WTC11 (cell line): Measurements from ENCODE around the gene METTL22.

Experiments
- CREM ChIP-seq: sonication (generic); formaldehyde crosslinking; IDR thresholded peaks from 2 replicates; pipeline ENCODE4 v1.8.1; 2022; ENCODE audit warnings: mild to moderate bottlenecking, missing genetic modification reagents, moderate library complexity
- CTCF ChIP-seq: fragments of 200-600 bp; IDR thresholded peaks from 2 replicates; pipeline ENCODE4 v1.8.0; 2022; ENCODE audit warnings: antibody characterized with exemption
- ELF4 ChIP-seq: sonication (generic); formaldehyde crosslinking; IDR thresholded peaks from 2 replicates; pipeline ENCODE4 v1.8.1; 2022; ENCODE audit warnings: low read depth, mild to moderate bottlenecking, moderate library complexity, missing genetic modification reagents
- FOXP1 ChIP-seq: sonication (generic); formaldehyde crosslinking; IDR thresholded peaks from 2 replicates; pipeline ENCODE4 v1.8.0; 2022; ENCODE audit warnings: missing genetic modification reagents, mild to moderate bottlenecking, moderate library complexity, borderline replicate concordance
- HMGXB4 ChIP-seq: sonication (generic); formaldehyde crosslinking; IDR thresholded peaks from 2 replicates; pipeline ENCODE4 v1.8.1; 2023; ENCODE audit warnings: mild to moderate bottlenecking, moderate library complexity, missing genetic modification reagents
- KAT7 ChIP-seq: sonication (generic); formaldehyde crosslinking; IDR thresholded peaks from 2 replicates; pipeline ENCODE4 v1.8.1; 2023; ENCODE audit warnings: missing genetic modification reagents, mild to moderate bottlenecking, borderline replicate concordance
- NR1H2 ChIP-seq: sonication (generic); formaldehyde crosslinking; IDR thresholded peaks from 2 replicates; pipeline ENCODE4 v1.9.0; 2021; ENCODE audit warnings: mild to moderate bottlenecking, moderate library complexity, missing genetic modification reagents
- USF1 ChIP-seq: sonication (generic); formaldehyde crosslinking; IDR thresholded peaks from 2 replicates; pipeline ENCODE4 v1.8.0; 2022; ENCODE audit warnings: mild to moderate bottlenecking, missing genetic modification reagents
- TF ChIP-seq, protein P1 (sequence below): sonication (generic); formaldehyde crosslinking; IDR thresholded peaks from 2 replicates; pipeline ENCODE4 v1.8.1; 2023; ENCODE audit warnings: mild to moderate bottlenecking, missing genetic modification reagents
- TF ChIP-seq, protein P2 (sequence below): sonication (generic); formaldehyde crosslinking; IDR thresholded peaks from 2 replicates; pipeline ENCODE4 v1.8.1; 2023; ENCODE audit warnings: mild to moderate bottlenecking, missing genetic modification reagents, moderate library complexity
- TF ChIP-seq, protein P3 (sequence below): fragments of 250-450 bp; sonication (Bioruptor Pico); IDR thresholded peaks from 2 replicates; pipeline ENCODE4 v1.9.0; 2021; ENCODE audit warnings: moderate library complexity, mild to moderate bottlenecking, inconsistent platforms, borderline replicate concordance
- TF ChIP-seq, protein P4 (sequence below): sonication (generic); formaldehyde crosslinking; conservative IDR thresholded peaks from 2 replicates; pipeline ENCODE4 v1.8.1; 2022; ENCODE audit warnings: mild to moderate bottlenecking, missing genetic modification reagents

DNA sequence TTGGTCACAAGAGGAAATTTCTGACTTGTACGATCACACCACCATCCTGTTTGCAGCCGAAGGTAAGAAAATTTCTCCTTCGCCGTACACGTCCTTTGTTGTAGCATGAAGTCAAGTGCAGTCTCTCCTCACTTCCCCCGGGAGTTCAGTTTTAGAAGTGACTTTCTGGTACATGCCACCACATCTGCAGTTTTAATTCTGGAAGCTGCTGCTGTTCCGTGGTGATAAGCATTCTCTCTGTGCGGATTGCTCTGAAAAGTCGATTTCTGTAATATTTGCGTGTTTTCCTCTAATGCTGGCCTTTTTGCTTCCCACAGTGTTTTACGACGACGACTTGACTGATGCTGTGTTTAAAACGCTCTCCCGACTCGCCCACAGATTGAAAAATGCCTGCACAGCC is 20.6 kb downstream of the METTL22 start:
- TF ChIP-seq, protein P1, sequence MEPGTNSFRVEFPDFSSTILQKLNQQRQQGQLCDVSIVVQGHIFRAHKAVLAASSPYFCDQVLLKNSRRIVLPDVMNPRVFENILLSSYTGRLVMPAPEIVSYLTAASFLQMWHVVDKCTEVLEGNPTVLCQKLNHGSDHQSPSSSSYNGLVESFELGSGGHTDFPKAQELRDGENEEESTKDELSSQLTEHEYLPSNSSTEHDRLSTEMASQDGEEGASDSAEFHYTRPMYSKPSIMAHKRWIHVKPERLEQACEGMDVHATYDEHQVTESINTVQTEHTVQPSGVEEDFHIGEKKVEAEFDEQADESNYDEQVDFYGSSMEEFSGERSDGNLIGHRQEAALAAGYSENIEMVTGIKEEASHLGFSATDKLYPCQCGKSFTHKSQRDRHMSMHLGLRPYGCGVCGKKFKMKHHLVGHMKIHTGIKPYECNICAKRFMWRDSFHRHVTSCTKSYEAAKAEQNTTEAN (CRISPR knock-in tag): no peak
- no peak for TF ChIP-seq HMGXB4 (CRISPR knock-in tag)
- no peak for TF ChIP-seq CTCF
- TF ChIP-seq USF1 (CRISPR knock-in tag): no peak
- TF ChIP-seq FOXP1 (CRISPR knock-in tag): no peak
- TF ChIP-seq, protein P2, sequence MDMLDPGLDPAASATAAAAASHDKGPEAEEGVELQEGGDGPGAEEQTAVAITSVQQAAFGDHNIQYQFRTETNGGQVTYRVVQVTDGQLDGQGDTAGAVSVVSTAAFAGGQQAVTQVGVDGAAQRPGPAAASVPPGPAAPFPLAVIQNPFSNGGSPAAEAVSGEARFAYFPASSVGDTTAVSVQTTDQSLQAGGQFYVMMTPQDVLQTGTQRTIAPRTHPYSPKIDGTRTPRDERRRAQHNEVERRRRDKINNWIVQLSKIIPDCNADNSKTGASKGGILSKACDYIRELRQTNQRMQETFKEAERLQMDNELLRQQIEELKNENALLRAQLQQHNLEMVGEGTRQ: no peak
- no peak for TF ChIP-seq NR1H2 (CRISPR knock-in tag)
- TF ChIP-seq, protein P3, sequence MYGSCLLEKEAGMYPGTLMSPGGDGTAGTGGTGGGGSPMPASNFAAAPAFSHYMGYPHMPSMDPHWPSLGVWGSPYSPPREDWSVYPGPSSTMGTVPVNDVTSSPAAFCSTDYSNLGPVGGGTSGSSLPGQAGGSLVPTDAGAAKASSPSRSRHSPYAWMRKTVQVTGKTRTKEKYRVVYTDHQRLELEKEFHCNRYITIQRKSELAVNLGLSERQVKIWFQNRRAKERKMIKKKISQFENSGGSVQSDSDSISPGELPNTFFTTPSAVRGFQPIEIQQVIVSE (CRISPR knock-in tag): no peak
- TF ChIP-seq, protein P4, sequence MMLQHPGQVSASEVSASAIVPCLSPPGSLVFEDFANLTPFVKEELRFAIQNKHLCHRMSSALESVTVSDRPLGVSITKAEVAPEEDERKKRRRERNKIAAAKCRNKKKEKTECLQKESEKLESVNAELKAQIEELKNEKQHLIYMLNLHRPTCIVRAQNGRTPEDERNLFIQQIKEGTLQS (CRISPR knock-in tag): no peak
- no peak for TF ChIP-seq KAT7 (CRISPR knock-in tag)
- no peak for TF ChIP-seq CREM (CRISPR knock-in tag)
- TF ChIP-seq ELF4 (CRISPR knock-in tag): no peak
